GF-D8 (cell line): ENCODE measurements around the gene CUEDC2.

Experiments
- DNase-seq: peaks from one replicate; lab custom pipeline; 2025; lab: John Stamatoyannopoulos, UW

CUEDC2 gene

GRCh38 chr10:102409604-102410428 lies 22.6 kb downstream of the CUEDC2 start:
- DNase-seq: no peak

- DNase-seq: no peak
These were observed 23.4 kb downstream of the CUEDC2 start for GRCh38 chr10:102408728-102409603.

- no peak for DNase-seq
These were observed 24.1 kb downstream of the CUEDC2 start for GRCh38 chr10:102408131-102408727.

GRCh38 chr10:102407425-102408130 lies 24.8 kb downstream of the CUEDC2 start:
- no peak for DNase-seq

GRCh38 chr10:102406815-102407214 lies 25.6 kb downstream of the CUEDC2 start:
- DNase-seq: no peak

- DNase-seq: no peak
These were observed 26.7 kb downstream of the CUEDC2 start for GRCh38 chr10:102405632-102406031.

GRCh38 chr10:102405108-102405571 lies 27.2 kb downstream of the CUEDC2 start:
- no peak for DNase-seq

- DNase-seq: no peak
These were observed 27.8 kb downstream of the CUEDC2 start for GRCh38 chr10:102404361-102405107.

- no peak for DNase-seq
These were observed 29.3 kb downstream of the CUEDC2 start for GRCh38 chr10:102403115-102403514.

- DNase-seq: no peak
These were observed 29.9 kb downstream of the CUEDC2 start for GRCh38 chr10:102402512-102402896.

GRCh38 chr10:102401735-102402511 lies 30.5 kb downstream of the CUEDC2 start:
- no peak for DNase-seq

GRCh38 chr10:102401342-102401654 lies 31.1 kb downstream of the CUEDC2 start:
- DNase-seq: no peak

GRCh38 chr10:102400598-102401341 lies 31.6 kb downstream of the CUEDC2 start:
- DNase-seq: no peak

GRCh38 chr10:102400076-102400475 lies 32.3 kb downstream of the CUEDC2 start:
- no peak for DNase-seq

GRCh38 chr10:102399217-102400021 lies 33.0 kb downstream of the CUEDC2 start:
- peak; percentile 41 for DNase-seq

- no peak for DNase-seq
These were observed 34.0 kb downstream of the CUEDC2 start for GRCh38 chr10:102398172-102399020.

- DNase-seq: no peak
These were observed 34.9 kb downstream of the CUEDC2 start for GRCh38 chr10:102397222-102398171.
